HepG2 (cell line): ENCODE measurements around the gene TEDC2. TPM values are rescaled to one million over a fixed set of nuclear protein-coding genes. Genes with fewer than 3 reads are reported as not detected.

ENCODE experiments used
- FOXK1 ChIP-seq: sonication (generic); formaldehyde crosslinking; IDR thresholded peaks from 2 replicates; pipeline ENCODE4 v1.4.0; 2020; ENCODE audit warnings: low read depth, missing genetic modification reagents, borderline replicate concordance
- polyA plus RNA-seq, 8 experiments: library from polyadenylated mRNA; depleted of rRNA in 3 of 8; stranded (reverse) in 7 of 8; unstranded in 1 of 8; fragments of >200 nt; fragmentation: Illumina TruSeq in 4 of 8; extraction: Trizol in 4 of 8; gene quantifications; 2 replicates each; pipeline versions ENCODE4 v1.2.1 to v1.2.3, GENCODE V29; 2011 to 2016; ENCODE audit warnings: low read depth in 4 of 8, missing spikeins in 1 of 8, mixed read lengths in 1 of 8; ENCODE audit not compliant: insufficient read depth in 1 of 8
- total RNA-seq, 5 experiments: library from RNA; depleted of rRNA; stranded (reverse); fragments of >200 nt; fragmentation: Illumina TruSeq; extraction: Trizol; gene quantifications; 2 replicates each; pipeline ENCODE4 v1.2.3, GENCODE V29; 2016; ENCODE audit warnings: low read depth in 1 of 5
- TF ChIP-seq, protein P1 (sequence below): sonication (generic); formaldehyde crosslinking; IDR thresholded peaks from 2 replicates; pipeline ENCODE4 v1.4.0; 2020; ENCODE audit warnings: mild to moderate bottlenecking, missing genetic modification reagents
- TF ChIP-seq, protein P2 (sequence below): sonication (generic); formaldehyde crosslinking; IDR thresholded peaks from 2 replicates; pipeline ENCODE4 v1.9.0; 2021; ENCODE audit warnings: missing genetic modification reagents, borderline replicate concordance
- TF ChIP-seq, protein P3 (sequence below): IDR thresholded peaks from 2 replicates; pipeline ENCODE4 v1.6.1; 2016; ENCODE audit warnings: low read depth, control low read depth

Gene TEDC2
- total and polyA plus RNA-seq, 2 of the 13 experiments (the other 11 are each of a cell fraction or from before 2014, with no cell fraction given), result 6.2 to 24.4 TPM

DNA sequence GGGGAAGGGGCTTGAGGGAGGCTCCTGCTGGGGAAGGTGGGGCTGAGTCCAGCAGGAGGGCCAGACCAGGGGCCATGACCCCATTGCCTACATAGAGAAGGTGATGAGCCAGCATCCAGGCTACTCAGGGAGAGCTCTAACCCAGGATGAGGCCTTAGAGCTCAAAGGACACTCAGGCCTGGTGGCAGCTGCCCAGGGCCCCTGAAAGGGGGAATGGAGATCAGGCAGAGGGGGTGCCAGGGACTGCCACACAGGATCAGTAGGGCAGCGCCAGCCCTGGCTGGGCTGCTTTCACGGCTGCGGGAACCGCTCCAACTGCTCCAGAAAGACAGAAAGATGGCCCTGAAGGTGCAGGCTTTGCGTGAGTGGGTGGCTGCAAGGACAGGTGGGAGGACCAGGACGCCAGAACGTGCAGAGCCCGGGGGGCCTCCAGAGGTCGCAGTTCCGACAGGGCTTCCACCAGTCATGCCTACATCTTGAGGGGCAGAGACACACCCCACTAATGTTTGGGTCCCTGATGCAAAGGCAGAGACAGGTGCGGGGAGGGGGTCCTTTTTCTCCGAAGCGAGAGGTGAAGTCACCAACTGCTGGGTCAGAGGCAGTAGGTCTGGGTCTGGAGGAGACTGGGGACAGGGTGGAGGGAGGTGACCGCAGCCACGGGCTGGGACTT lies 53.0 kb downstream of the TEDC2 start (continued):
- TF ChIP-seq, protein P1, sequence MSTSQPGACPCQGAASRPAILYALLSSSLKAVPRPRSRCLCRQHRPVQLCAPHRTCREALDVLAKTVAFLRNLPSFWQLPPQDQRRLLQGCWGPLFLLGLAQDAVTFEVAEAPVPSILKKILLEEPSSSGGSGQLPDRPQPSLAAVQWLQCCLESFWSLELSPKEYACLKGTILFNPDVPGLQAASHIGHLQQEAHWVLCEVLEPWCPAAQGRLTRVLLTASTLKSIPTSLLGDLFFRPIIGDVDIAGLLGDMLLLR (CRISPR knock-in tag), result no peak
- TF ChIP-seq, protein P2, sequence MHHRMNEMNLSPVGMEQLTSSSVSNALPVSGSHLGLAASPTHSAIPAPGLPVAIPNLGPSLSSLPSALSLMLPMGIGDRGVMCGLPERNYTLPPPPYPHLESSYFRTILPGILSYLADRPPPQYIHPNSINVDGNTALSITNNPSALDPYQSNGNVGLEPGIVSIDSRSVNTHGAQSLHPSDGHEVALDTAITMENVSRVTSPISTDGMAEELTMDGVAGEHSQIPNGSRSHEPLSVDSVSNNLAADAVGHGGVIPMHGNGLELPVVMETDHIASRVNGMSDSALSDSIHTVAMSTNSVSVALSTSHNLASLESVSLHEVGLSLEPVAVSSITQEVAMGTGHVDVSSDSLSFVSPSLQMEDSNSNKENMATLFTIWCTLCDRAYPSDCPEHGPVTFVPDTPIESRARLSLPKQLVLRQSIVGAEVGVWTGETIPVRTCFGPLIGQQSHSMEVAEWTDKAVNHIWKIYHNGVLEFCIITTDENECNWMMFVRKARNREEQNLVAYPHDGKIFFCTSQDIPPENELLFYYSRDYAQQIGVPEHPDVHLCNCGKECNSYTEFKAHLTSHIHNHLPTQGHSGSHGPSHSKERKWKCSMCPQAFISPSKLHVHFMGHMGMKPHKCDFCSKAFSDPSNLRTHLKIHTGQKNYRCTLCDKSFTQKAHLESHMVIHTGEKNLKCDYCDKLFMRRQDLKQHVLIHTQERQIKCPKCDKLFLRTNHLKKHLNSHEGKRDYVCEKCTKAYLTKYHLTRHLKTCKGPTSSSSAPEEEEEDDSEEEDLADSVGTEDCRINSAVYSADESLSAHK (CRISPR knock-in tag), result no peak
- TF ChIP-seq, protein P3, sequence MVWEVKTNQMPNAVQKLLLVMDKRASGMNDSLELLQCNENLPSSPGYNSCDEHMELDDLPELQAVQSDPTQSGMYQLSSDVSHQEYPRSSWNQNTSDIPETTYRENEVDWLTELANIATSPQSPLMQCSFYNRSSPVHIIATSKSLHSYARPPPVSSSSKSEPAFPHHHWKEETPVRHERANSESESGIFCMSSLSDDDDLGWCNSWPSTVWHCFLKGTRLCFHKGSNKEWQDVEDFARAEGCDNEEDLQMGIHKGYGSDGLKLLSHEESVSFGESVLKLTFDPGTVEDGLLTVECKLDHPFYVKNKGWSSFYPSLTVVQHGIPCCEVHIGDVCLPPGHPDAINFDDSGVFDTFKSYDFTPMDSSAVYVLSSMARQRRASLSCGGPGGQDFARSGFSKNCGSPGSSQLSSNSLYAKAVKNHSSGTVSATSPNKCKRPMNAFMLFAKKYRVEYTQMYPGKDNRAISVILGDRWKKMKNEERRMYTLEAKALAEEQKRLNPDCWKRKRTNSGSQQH (CRISPR knock-in tag), result no peak
- no peak for TF ChIP-seq FOXK1
